Measurements from ENCODE around the gene C10orf88. TPM values are rescaled to one million over a fixed set of nuclear protein-coding genes. Genes with fewer than 3 reads are reported as not detected.

C10orf88 gene
- total and polyA plus RNA-seq, 2 of the 8 experiments (the other 6 are each of a cell fraction or from before 2014, with no cell fraction given) = 3.2 to 11.0 TPM

GRCh38 chr10:122931088-122931906 is 22.7 kb downstream of the C10orf88 start:
- H3K27ac ChIP-seq (ENCODE audit: low read depth, low read length) = no peak overlapping the region
- 92% methylated on average over 6 of the region's 6 CpGs; no CpG with 5 or more reads in 1 of the 2 experiments for WGBS, 2 experiments (ENCODE audit: extremely low coverage in 1 of 2, insufficient coverage in 1 of 2, insufficient read length in 1 of 2, insufficient replicate concordance in 2 of 2, low coverage in 1 of 2, low lambda C conversion rate in 2 of 2, missing lambda C conversion rate in 1 of 2)
- H3K79me1 ChIP-seq (ENCODE audit: low read depth, low read length) = no peaks in the 10 kb centered on the region
- no peak overlapping the region for H3K56ac ChIP-seq (replicated peaks; ENCODE audit: insufficient read length, low read depth, low read length)
- no peak overlapping the region for H3K18ac ChIP-seq (ENCODE audit: extremely low read depth, low read length)
- no peak overlapping the region for H2BK20ac ChIP-seq (ENCODE audit: low read length)
- H2AK5ac ChIP-seq (ENCODE audit: low read depth, low read length) = no peak overlapping the region
- no peak overlapping the region for H4K5ac ChIP-seq (ENCODE audit: insufficient read length, low read depth, low read length)
- no peaks in the 10 kb centered on the region for H3K79me2 ChIP-seq (ENCODE audit: control insufficient read depth in 1 of 2, insufficient read depth in 2 of 2, low read length in 2 of 2)
- no peak overlapping the region for H2BK120ac ChIP-seq (replicated peaks; ENCODE audit: low read depth, low read length)
- no peaks in the 10 kb centered on the region for H3K27me3 ChIP-seq (replicated peaks in 1 of 4; ENCODE audit: control insufficient read depth in 3 of 4, extremely low read depth in 1 of 4, insufficient read depth in 3 of 4, low read length in 3 of 4)
- no peak overlapping the region for H2BK15ac ChIP-seq (ENCODE audit: low read length)
- no peak overlapping the region for H3K4ac ChIP-seq (replicated peaks; ENCODE audit: insufficient read length, low read depth, low read length)
- H3K36me3 ChIP-seq (ENCODE audit: control insufficient read depth in 2 of 4, insufficient read depth in 4 of 4, low read length in 3 of 4) = peaks cover 0 to 7% (median 0%) of the 10 kb centered on the region in 4 experiments; a peak in 3 of 8 replicates
- no peaks in the 10 kb centered on the region for H3K23me2 ChIP-seq (ENCODE audit: low read depth, low read length)
- H3K9ac ChIP-seq (replicated peaks in 1 of 4; ENCODE audit: extremely low read depth in 1 of 4, low read depth in 3 of 4, low read length in 3 of 4) = no peak overlapping the region
- no peaks in the 10 kb centered on the region for H4K20me1 ChIP-seq (replicated peaks in 1 of 2; ENCODE audit: control insufficient read depth in 1 of 2, insufficient read depth in 2 of 2, low read length in 2 of 2)
- H3K4me3 ChIP-seq (ENCODE audit: extremely low read depth in 1 of 4, insufficient read depth in 2 of 4, low read depth in 3 of 4, low read length in 4 of 4) = no peak overlapping the region
- no peak overlapping the region for H4K8ac ChIP-seq (ENCODE audit: extremely low read depth, insufficient read depth, low read length)
- no peak for FAIRE-seq
- H3K9me3 ChIP-seq (ENCODE audit: insufficient read depth in 2 of 2, low read depth in 1 of 2, low read length in 1 of 2) = no peaks in the 10 kb centered on the region
- ChIA-PET POLR2A (ENCODE audit: partially characterized antibody) (no interaction called here), CTCF (ENCODE audit: partially characterized antibody) (no interaction called here)
- H3K4me2 ChIP-seq (ENCODE audit: insufficient read depth in 1 of 2, low read depth in 2 of 2, low read length in 2 of 2) = no peak overlapping the region
- no peak overlapping the region for H3K23ac ChIP-seq (ENCODE audit: insufficient read length)
- no peak for DNase-seq (ENCODE audit: low read depth in 1 of 2, low spot score in 2 of 2)
- H3K4me1 ChIP-seq (replicated peaks in 1 of 4; ENCODE audit: control insufficient read depth in 3 of 4, insufficient read depth in 4 of 4, low read length in 3 of 4) = no peaks in the 10 kb centered on the region
- H2BK5ac ChIP-seq (ENCODE audit: low read depth, low read length) = no peak overlapping the region
- no peak overlapping the region for H3K14ac ChIP-seq (ENCODE audit: insufficient read length)
- H4K91ac ChIP-seq (replicated peaks; ENCODE audit: insufficient read length, low read length) = no peak overlapping the region
- no peak overlapping the region for H2BK12ac ChIP-seq (ENCODE audit: low read depth, low read length)
- H2AFZ ChIP-seq (ENCODE audit: low read length) = no peak overlapping the region
- TF ChIP-seq RBBP5 (IDR thresholded peaks at IDR 0.05; ENCODE audit: borderline replicate concordance, low read depth, low read length) (no peak), EGR1 (IDR thresholded peaks at IDR 0.05; ENCODE audit: borderline replicate concordance, low read depth, low read length) (no peak), ZNF274 (IDR thresholded peaks at IDR 0.05; ENCODE audit: borderline replicate concordance, extremely low read depth, low read length) (no peak), HDAC2 (IDR thresholded peaks at IDR 0.05; ENCODE audit: borderline replicate concordance in 1 of 2, low read depth in 2 of 2, low read length in 2 of 2) (no peak), GABPA (IDR thresholded peaks at IDR 0.05; ENCODE audit: borderline replicate concordance, insufficient read depth, low read length) (no peak), TEAD4 (IDR thresholded peaks at IDR 0.05; ENCODE audit: low read depth, low read length) (no peak), EP300 (IDR thresholded peaks at IDR 0.05; ENCODE audit: borderline replicate concordance in 1 of 2, low read depth in 2 of 2, low read length in 2 of 2) (no peak), SP1 (IDR thresholded peaks at IDR 0.05; ENCODE audit: low read depth, low read length) (no peak), BCL11A (IDR thresholded peaks at IDR 0.05; ENCODE audit: low read depth in 2 of 2, low read length in 2 of 2) (no peak), JUN (IDR thresholded peaks at IDR 0.05; ENCODE audit: low read depth, low read length) (no peak)
